HG02943 (cell line): ENCODE data around the gene DUOX1.
"Not testable (repeated sequence)": the region's sequence is repeated elsewhere in the genome, so short reads cannot be mapped to it uniquely, and the experiment has no call there.

Experiments used
- ATAC-seq: cut with Tn5 transposase; IDR thresholded peaks from one replicate; pipeline ENCODE4 v1.9.1; 2021; ENCODE audit warnings: mild to moderate bottlenecking, low read depth, moderate library complexity; ENCODE audit not compliant: unreplicated experiment

DUOX1 gene

GRCh38 chr15:45129651-45130129 is at the start of gene DUOX1, which contains the start of gene DUOXA1:
TSS of gene DUOX1 (plus strand) at chr15:45129994. CDS start at chr15:45131967, 1,973 bp downstream.
TSS of gene DUOXA1 (minus strand) at chr15:45129879. CDS start at chr15:45123014, 6,865 bp downstream.
- no peak for ATAC-seq

- ATAC-seq, result not testable (repeated sequence)
These were observed 49.2 kb upstream of the DUOX1 start for GRCh38 chr15:45080593-45080992.

- ATAC-seq, result not testable (repeated sequence)
These were observed 47.4 kb upstream of the DUOX1 start for GRCh38 chr15:45082412-45082811.

- ATAC-seq, result no peak
These were observed 46.6 kb upstream of the DUOX1 start for GRCh38 chr15:45083223-45083622.

GRCh38 chr15:45084163-45084562 is 45.6 kb upstream of the DUOX1 start:
- no peak for ATAC-seq

GRCh38 chr15:45087513-45087912 is 42.3 kb upstream of the DUOX1 start:
- ATAC-seq, result no peak

- no peak for ATAC-seq
These were observed 40.7 kb upstream of the DUOX1 start for GRCh38 chr15:45088801-45089711.

- no peak for ATAC-seq
These were observed 40.0 kb upstream of the DUOX1 start for GRCh38 chr15:45089712-45090373.

GRCh38 chr15:45091161-45091560 is 38.6 kb upstream of the DUOX1 start:
- ATAC-seq, result no peak

- no peak for ATAC-seq
These were observed 38.2 kb upstream of the DUOX1 start for GRCh38 chr15:45091576-45091975.

- no peak for ATAC-seq
These were observed 36.8 kb upstream of the DUOX1 start for GRCh38 chr15:45093013-45093412.

GRCh38 chr15:45093622-45094357 is 36.0 kb upstream of the DUOX1 start:
- no peak for ATAC-seq

GRCh38 chr15:45094358-45094730 is 35.5 kb upstream of the DUOX1 start:
- ATAC-seq, result no peak

- ATAC-seq, result no peak
These were observed 34.1 kb upstream of the DUOX1 start for GRCh38 chr15:45095661-45096060.

- ATAC-seq, result no peak
These were observed 32.3 kb upstream of the DUOX1 start for GRCh38 chr15:45097466-45097865.

GRCh38 chr15:45099549-45100165 is 30.1 kb upstream of the DUOX1 start:
- no peak for ATAC-seq

GRCh38 chr15:45100884-45101625 is 28.7 kb upstream of the DUOX1 start:
- no peak for ATAC-seq

GRCh38 chr15:45101749-45102148 is 28.0 kb upstream of the DUOX1 start:
- no peak for ATAC-seq

- ATAC-seq, result no peak
These were observed 27.6 kb upstream of the DUOX1 start for GRCh38 chr15:45102226-45102625.

GRCh38 chr15:45104170-45104569 is 25.6 kb upstream of the DUOX1 start:
- ATAC-seq, result not testable (repeated sequence)
